Spleen (tissue), 7 donors: ENCODE results near the gene CABCOCO1.
"Not testable (repeated sequence)": the region's sequence is repeated elsewhere in the genome, so short reads cannot be mapped to it uniquely, and the experiment has no call there.

ENCODE experiments used
- CTCF ChIP-seq, 11 experiments: fragments of 200-600 bp in 7 of 11; fragments of 450-650 bp in 4 of 11; sonication (generic) in 4 of 11; IDR thresholded peaks in 8 of 11; conservative IDR thresholded peaks in 3 of 11; 1 replicate in 7 of 11; 2 replicates in 4 of 11; pipeline versions ENCODE4 v1.4.0 to v1.8.0; 2016 to 2021; ENCODE audit warnings: antibody characterized with exemption in 11 of 11, inconsistent platforms in 4 of 11, mild to moderate bottlenecking in 1 of 11
- POLR2A ChIP-seq, 3 donors: fragments of 450-650 bp; IDR thresholded peaks; one replicate each; pipeline ENCODE4 v1.5.1; 2017; ENCODE audit warnings: antibody characterized with exemption in 3 of 3, mild to moderate bottlenecking in 1 of 3
- POLR2AphosphoS5 ChIP-seq, 3 donors: sonication (generic); formaldehyde crosslinking; IDR thresholded peaks; one replicate each; pipeline ENCODE4 v1.5.1; 2017; ENCODE audit warnings: antibody characterized with exemption in 3 of 3
- donor health status: DM: no; HTN: no; CAD: no; lungs with moderate emphysema.
- donor health status: DM: no; HTN: no; CAD: no.
- donor health status: DM: no; HTN: no; CAD: no.

- not testable (repeated sequence) for TF ChIP-seq CTCF (IDR thresholded peaks at IDR 0.05 in 8 of 11, conservative IDR thresholded peaks at IDR 0.05 in 3 of 11); POLR2AphosphoS5 (IDR thresholded peaks at IDR 0.05); POLR2A (IDR thresholded peaks at IDR 0.05)
Observed at GRCh38 chr10:61725221-61725620, 62.5 kb downstream of the CABCOCO1 start.
